ENCODE results near the gene HACD1. TPM values are rescaled to one million over a fixed set of nuclear protein-coding genes. Genes with fewer than 3 reads are reported as not detected.

HACD1 gene
- total RNA-seq: 27.7 and 33.0 TPM in 2 replicates

GRCh38 chr10:17617031-17617911 is at the start of gene HACD1:
TSS of gene HACD1 (minus strand) at chr10:17617374. CDS start at chr10:17617339, 35 bp downstream.

GRCh38 chr10:17643755-17644484 is 26.7 kb upstream of the HACD1 start, which contains the start of gene STAM:
TSS of gene STAM (plus strand) at chr10:17644151. CDS start at chr10:17644340, 189 bp downstream.

Other genes starting within 250 kb of the HACD1 start
- 0.64 TPM in 1 of 2 replicates, not detected in the other for gene ST8SIA6, start 162.8 kb downstream of the HACD1 start, total RNA-seq
- 24.1 and 28.9 TPM in 2 replicates for gene STAM, start 26.8 kb upstream of the HACD1 start, total RNA-seq
- not detected in 2 replicates for gene TMEM236, start 134.8 kb upstream of the HACD1 start, total RNA-seq
- gene MRC1, start 192.0 kb upstream of the HACD1 start, total RNA-seq: 0.21 and 0.24 TPM in 2 replicates

Measured in tracheal epithelial cell (primary cell).